Retina (tissue), 1 donor: Measurements from ENCODE around the gene RARS1.
A peak's percentile ranks its signal among the peaks of the same experiment; 100 is the strongest.
"Not testable (repeated sequence)": the region's sequence is repeated elsewhere in the genome, so short reads cannot be mapped to it uniquely, and the experiment has no call there.

ENCODE experiments used
- DNase-seq: peaks from one replicate; pipeline ENCODE4 v3.0.0-alpha.2; 2016

Gene RARS1

GRCh38 chr5:168481330-168481788 lies 4.9 kb upstream of the RARS1 start:
- DNase-seq = no peak

DNA sequence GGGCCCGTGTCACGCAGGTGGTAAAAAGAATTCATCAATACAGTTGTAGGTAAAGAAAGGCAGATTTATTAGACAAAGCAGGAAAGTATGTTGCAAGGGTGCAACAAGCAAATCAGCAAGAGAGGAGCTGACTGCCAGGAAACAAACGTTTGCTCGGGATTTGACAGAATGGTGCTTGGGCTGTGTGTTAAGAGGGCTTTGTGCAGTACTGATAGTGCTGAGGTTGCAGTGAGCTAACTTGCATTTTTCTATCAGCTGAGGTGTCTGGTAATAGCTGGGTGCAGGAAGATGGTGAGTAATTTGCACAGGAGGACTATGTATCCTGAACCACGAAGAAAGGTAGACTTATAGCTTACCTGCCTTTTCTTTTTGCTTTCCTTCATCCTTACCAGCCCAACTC lies 3.9 kb upstream of the RARS1 start:
- no peak for DNase-seq

DNA sequence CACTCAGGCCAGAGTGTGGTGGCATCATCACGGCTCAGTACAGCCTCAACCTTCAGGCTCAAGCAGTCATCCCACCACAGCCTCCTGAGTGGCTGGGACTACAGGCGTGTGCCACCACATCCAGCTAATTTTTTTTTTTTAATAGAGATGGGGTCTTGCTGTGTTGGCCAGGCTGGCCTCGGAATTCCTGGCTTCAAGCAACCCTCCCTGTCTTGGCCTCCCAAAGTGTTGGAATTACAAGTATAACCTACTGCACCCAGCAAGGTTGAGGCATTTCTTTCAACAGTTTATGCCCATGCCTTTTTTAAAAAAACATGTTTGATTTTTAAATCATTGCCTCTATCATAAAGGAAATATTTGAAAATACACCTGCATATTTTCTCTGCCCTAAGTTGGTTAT lies 2.8 kb downstream of the RARS1 start:
- DNase-seq = no peak

- DNase-seq = no peak
Measured at GRCh38 chr5:168494057-168494555, 7.8 kb downstream of the RARS1 start.

DNA sequence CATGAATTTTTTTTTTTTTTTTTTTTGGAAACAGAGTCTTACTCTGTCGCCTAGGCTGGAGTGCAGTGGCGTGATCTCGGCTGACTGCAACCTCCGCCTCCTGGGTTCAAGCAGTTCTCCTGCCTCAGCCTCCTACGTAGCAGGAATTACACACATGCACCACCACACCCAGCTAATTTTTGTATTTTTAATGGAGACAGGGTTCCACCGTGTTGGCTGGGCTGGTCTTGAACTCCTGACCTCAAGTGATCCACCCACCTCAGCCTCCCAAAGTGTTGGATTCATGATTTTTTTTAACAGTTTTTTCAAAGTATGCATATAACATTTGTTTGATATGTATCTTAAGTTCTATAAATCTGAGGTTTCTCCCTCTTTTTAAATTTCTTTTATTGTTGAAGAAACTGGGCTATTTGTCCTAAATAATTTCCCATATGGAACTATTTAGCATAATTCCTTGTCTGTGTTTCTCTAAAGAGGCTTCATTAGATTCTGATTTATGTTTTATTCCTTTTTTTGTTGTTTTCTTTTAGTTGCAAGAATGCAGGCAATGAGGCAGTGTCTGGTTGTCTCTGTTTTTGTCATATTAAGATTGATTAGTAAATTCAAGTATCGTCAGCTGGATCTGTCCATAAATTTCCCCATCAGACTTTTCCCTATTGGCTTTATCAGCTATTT lies 16.4 kb downstream of the RARS1 start:
- DNase-seq = no peak

DNA sequence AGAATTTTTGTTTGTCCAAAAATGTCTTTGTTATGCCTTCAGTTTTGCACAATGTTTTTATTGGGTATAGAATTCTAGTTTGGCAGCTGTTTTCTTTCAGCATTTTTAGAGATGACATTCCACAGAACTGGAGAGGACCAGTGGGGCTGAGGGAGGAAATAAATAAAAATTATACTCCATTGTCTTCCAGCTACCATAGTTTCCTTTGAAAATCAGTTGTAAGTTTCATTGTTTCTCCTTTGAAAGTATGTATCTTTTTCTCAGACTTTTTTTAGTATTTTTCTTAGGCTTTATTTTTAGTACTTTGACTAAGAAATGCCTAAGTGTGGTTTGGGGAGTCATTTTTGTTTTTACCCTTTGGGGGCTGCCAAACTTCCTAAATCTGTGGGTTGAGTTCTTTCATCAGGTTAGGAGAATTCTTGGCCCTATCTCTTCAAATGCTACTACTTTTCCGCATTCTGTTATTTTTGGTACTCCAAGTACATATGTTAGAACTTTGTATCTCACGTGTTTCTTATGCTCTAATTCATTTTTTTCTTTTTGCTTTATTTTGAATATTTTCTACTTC lies 27.7 kb downstream of the RARS1 start:
- no peak for DNase-seq

GRCh38 chr5:168525856-168526255 lies 39.6 kb downstream of the RARS1 start:
- DNase-seq = no peak

DNA sequence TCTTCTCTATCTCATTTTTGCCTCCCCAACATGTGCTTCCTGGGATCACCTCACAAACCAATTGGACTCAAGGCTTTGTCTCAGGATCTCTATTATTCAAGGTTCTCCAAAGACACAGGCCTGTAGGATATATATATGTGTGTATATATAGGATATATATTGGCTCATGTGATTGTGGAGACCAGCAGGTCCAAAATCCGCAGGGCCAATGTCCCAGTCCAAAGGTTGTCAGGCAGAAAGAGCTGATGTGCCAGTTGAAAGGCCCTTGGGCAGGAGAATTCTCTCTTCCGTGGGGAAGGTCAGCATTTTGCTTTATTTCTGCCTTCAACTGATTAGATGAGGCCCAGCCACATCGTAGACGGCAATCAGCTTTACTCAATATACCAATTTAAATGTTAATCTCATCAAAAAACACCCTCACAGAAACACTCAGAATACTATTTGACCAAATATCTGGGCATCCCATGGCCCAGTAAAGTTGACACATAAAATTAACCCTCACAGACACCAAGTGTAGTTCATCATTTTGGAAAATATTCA lies 41.6 kb downstream of the RARS1 start:
- no peak for DNase-seq

GRCh38 chr5:168528521-168529373 lies 42.5 kb downstream of the RARS1 start, which contains the start of gene FBLL1:
Gene FBLL1, plus strand, starts transcription at chr5:168529305. Its CDS starts 200 bp downstream, at chr5:168529505.
- DNase-seq = peak; percentile 76

GRCh38 chr5:168529374-168530234 lies 43.3 kb downstream of the RARS1 start:
- peak; percentile 68 for DNase-seq

GRCh38 chr5:168530621-168531150 lies 44.4 kb downstream of the RARS1 start:
- peak; percentile 33 for DNase-seq

- no peak for DNase-seq
Measured at GRCh38 chr5:168531191-168531590, 44.9 kb downstream of the RARS1 start.

- peak; percentile 35 for DNase-seq
Measured at GRCh38 chr5:168531987-168532864, 46.0 kb downstream of the RARS1 start.

DNA sequence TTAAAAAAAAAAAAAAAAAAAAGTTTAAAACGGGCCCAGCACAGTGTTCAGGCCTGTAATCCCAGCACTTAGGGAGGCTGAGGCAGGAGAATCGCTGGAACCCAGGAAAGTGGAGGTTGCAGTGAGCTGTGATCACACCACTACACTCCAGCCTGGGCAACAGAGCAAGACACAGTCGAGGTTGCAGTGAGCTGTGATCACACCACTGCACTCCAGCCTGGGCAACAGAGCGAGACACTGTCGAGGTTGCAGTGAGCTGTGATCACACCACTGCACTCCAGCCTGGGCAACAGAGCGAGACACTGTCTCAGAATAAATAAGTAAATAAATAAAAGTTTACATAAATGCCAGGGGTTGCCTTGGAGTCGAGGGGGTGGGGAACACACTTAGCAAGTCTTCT lies 48.1 kb downstream of the RARS1 start:
- DNase-seq = not testable (repeated sequence)

DNA sequence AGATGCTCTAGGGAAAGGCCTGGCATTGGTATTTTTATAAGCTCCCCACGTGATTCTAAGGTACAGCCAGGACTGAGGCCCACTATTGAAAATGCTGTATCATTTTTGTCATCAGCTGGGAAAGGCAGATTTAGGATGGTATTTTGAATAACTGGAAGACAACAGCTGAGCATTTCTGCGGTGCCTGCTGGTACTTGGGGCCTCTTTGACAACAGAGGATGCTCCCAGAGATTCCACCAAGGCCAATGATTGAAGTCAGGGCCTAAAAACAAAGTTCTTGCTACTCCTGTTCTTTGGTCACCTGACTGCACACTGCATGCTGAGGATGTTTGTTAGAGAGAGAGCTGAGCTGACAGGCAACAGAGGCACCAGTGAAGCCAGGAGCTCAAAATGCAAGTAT lies 50.9 kb downstream of the RARS1 start:
- no peak for DNase-seq

- DNase-seq = no peak
Measured at GRCh38 chr5:168549554-168549953, 63.3 kb downstream of the RARS1 start.

DNA sequence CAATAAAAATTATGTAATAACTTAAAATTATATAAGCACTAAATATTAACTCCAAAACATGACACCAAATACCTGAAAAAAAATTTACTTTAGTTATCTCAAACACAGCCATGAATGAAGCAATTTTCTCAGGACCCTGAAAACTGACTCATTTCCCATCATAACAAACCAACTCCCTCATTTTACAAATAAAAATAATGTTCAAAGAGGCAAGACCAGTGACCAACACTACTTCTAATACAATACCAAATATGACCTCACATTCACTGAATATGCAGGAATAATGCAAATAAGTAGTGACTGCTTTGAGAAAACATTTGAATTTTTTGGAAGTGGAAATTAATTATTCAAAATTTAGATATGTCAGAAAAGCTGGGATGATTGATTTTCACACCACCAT lies 64.4 kb downstream of the RARS1 start:
- DNase-seq = no peak

DNA sequence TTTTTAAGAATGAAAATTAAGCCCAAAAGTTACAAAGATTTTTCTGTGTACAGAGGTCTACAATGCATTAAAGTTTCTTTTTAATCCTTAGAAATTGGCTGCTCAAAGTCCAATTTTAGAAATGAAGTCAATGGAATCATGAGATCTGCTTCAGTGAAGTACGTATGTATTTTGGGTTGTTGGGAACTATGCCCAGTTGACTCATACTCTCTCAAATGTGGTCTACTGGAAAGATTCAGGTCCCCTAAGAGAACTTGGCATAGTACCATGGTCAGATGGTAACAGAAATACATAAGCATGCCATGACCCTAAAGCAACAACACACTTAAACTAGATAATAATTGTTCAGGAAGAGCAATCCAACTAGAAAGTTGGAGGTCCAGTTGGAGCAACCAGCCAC lies 65.9 kb downstream of the RARS1 start:
- no peak for DNase-seq

DNA sequence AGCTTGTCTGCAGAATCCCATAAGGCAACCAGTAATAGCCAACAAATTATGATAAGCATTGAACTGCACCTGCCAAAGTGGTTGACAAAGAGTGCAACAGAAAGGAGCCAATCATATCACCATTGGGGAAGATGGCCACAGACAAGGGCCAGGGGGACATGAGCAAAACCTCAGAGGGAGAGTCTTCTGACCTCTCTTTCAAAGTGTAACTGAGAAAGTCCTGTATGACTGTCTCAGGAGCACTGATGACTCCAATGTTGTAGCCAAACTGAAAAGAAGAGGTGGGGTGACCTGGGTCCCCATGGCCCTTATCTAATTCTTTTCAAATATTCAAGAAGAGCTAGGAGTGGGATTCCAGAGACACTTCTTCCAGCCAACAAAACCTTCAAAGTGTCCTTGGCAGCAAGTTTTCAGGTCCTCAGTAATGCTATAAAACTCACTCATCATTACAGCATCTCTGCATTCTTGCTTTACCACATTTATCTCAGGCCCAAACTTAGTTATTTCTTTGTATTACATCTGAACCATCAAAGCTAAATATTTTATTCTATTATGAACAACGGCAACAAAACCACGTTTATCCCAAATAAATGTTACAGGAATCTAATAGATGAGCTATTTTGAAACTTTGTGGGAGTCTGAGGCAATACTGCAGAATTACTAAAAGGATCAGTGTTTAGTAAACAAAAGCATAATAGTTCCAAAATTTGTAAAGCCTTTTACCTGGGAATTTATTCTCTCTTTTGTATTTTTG lies 67.3 kb downstream of the RARS1 start:
- DNase-seq = no peak

- DNase-seq = no peak
Measured at GRCh38 chr5:168557389-168557788, 71.1 kb downstream of the RARS1 start.
